SK-N-SH (cell line): Measurements from ENCODE around the gene AP2A2. TPM values are rescaled to one million over a fixed set of nuclear protein-coding genes. Genes with fewer than 3 reads are reported as not detected.

Experiments
- CTCF ChIA-PET: fragments of 300-600, 350-600 bp; formaldehyde crosslinking; extraction: SDS; loops from one replicate; lab custom pipeline; 2021; lab: Yijun Ruan, JAX
- POLR2A ChIA-PET: fragments of 350-600 bp; sonication (Branson Sonifier 250); formaldehyde crosslinking; extraction: SDS; loops from one replicate; lab custom pipeline; 2020; ENCODE audit warnings: antibody characterized with exemption, inconsistent platforms; lab: Yijun Ruan, JAX
- DNase-seq: peaks from one replicate; pipeline ENCODE4 v3.0.0; 2012
- H2AFZ ChIP-seq: fragments of 200-600 bp; sonication (generic); 2 replicates; pipeline ENCODE4 v1.8.1; 2016; ENCODE audit warnings: antibody characterized with exemption, mild to moderate bottlenecking, low read depth
- H3F3A ChIP-seq: fragments of 200-600 bp; sonication (generic); replicated peaks from 2 replicates; pipeline ENCODE3; 2016; ENCODE audit warnings: antibody characterized with exemption, mild to moderate bottlenecking; ENCODE audit not compliant: insufficient read depth
- H3K27ac ChIP-seq, 2 experiments: fragments of 200-500 bp in 1 of 2; fragments of 200-600 bp in 1 of 2; sonication (Bioruptor generic) in 1 of 2; sonication (generic), shearing (Covaris generic) in 1 of 2; 2 replicates each; pipeline versions ENCODE4 v1.5.1 to v1.6.1; 2014 to 2016; ENCODE audit warnings: low read depth in 2 of 2, inconsistent platforms in 1 of 2, low read length in 1 of 2, mild to moderate bottlenecking in 1 of 2, mixed read lengths in 1 of 2
- H3K27me3 ChIP-seq: fragments of 200-600 bp; sonication (generic), shearing (Covaris generic); 2 replicates; pipeline ENCODE4 v1.6.1; 2016; ENCODE audit warnings: mixed run types; ENCODE audit not compliant: insufficient read depth
- H3K36me3 ChIP-seq, 2 experiments: fragments of 200-500 bp in 1 of 2; fragments of 200-600 bp in 1 of 2; sonication (Bioruptor generic) in 1 of 2; sonication (generic) in 1 of 2; replicated peaks in 1 of 2; 2 replicates each; pipeline versions ENCODE3 to v1.5.1; 2014 to 2016; ENCODE audit warnings: low read length in 1 of 2, mild to moderate bottlenecking in 1 of 2; ENCODE audit not compliant: insufficient read depth in 2 of 2, control insufficient read depth in 1 of 2
- H3K4me1 ChIP-seq, 2 experiments: fragments of 200-500 bp in 1 of 2; fragments of 200-600 bp in 1 of 2; sonication (Bioruptor generic) in 1 of 2; sonication (generic), shearing (Covaris generic) in 1 of 2; 2 replicates each; pipeline versions ENCODE4 v1.5.1 to v1.6.1; 2014 to 2016; ENCODE audit warnings: low read depth in 1 of 2, low read length in 1 of 2, mixed run types in 1 of 2; ENCODE audit not compliant: insufficient read depth in 2 of 2, control insufficient read depth in 1 of 2
- H3K4me2 ChIP-seq: fragments of 200-600 bp; sonication (generic), shearing (Covaris generic); 2 replicates; pipeline ENCODE4 v1.6.1; 2017; ENCODE audit warnings: mixed run types
- H3K4me3 ChIP-seq, 2 experiments: fragments of 200-500 bp in 1 of 2; fragments of 200-600 bp in 1 of 2; sonication (Bioruptor generic) in 1 of 2; sonication (generic), shearing (Covaris generic) in 1 of 2; 2 replicates each; pipeline versions ENCODE4 v1.5.1 to v1.8.1; 2014 to 2016; ENCODE audit warnings: low read depth in 2 of 2, inconsistent platforms in 1 of 2, low read length in 1 of 2, mild to moderate bottlenecking in 1 of 2, mixed read lengths in 1 of 2, moderate library complexity in 1 of 2
- H3K79me2 ChIP-seq: fragments of 200-600 bp; sonication (generic); 2 replicates; pipeline ENCODE4 v1.8.1; 2017; ENCODE audit warnings: mild to moderate bottlenecking; ENCODE audit not compliant: insufficient read depth
- H3K9ac ChIP-seq: fragments of 200-600 bp; sonication (generic); 2 replicates; pipeline ENCODE4 v1.6.1; 2017; ENCODE audit warnings: mixed run types
- H3K9me2 ChIP-seq: fragments of 200-600 bp; sonication (generic); 2 replicates; pipeline ENCODE4 v1.6.1; 2017; ENCODE audit warnings: mixed run types
- H3K9me3 ChIP-seq: fragments of 200-600 bp; sonication (generic); 2 replicates; pipeline ENCODE4 v1.6.1; 2017; ENCODE audit warnings: mixed run types, mild to moderate bottlenecking, moderate library complexity
- H4K20me1 ChIP-seq: fragments of 200-600 bp; sonication (generic); 2 replicates; pipeline ENCODE4 v1.6.1; 2017; ENCODE audit warnings: mild to moderate bottlenecking, mixed run types; ENCODE audit not compliant: insufficient read depth
- CTCF ChIP-seq: fragments of 200-600 bp; sonication (generic); IDR thresholded peaks from 2 replicates; pipeline ENCODE4 v1.6.1; 2017; ENCODE audit warnings: antibody characterized with exemption, mild to moderate bottlenecking, moderate library complexity
- EP300 ChIP-seq, 2 experiments: IDR thresholded peaks; 2 replicates each; pipeline versions ENCODE4 v1.4.0 to v1.6.1; 2012; ENCODE audit warnings: borderline replicate concordance in 1 of 2, low read depth in 1 of 2, low read length in 1 of 2
- EZH2phosphoT487 ChIP-seq: fragments of 200-600 bp; sonication (generic); IDR thresholded peaks from 2 replicates; pipeline ENCODE4 v1.6.1; 2017; ENCODE audit warnings: low read depth, mixed run types, mild to moderate bottlenecking, antibody characterized with exemption, moderate library complexity, borderline replicate concordance
- GABPA ChIP-seq: IDR thresholded peaks from 2 replicates; pipeline ENCODE4 v1.4.0; 2012; ENCODE audit warnings: low read depth, mild to moderate bottlenecking
- GATA2 ChIP-seq: sonication (generic); formaldehyde crosslinking; IDR thresholded peaks from 2 replicates; pipeline ENCODE4 v1.5.0; 2020; ENCODE audit warnings: mild to moderate bottlenecking, missing genetic modification reagents
- JUND ChIP-seq: IDR thresholded peaks from 2 replicates; pipeline ENCODE4 v1.4.0; 2012
- MAX ChIP-seq: IDR thresholded peaks from 2 replicates; pipeline ENCODE4 v1.4.0; 2012; ENCODE audit warnings: low read depth
- MEF2A ChIP-seq: IDR thresholded peaks from 2 replicates; pipeline ENCODE4 v1.4.0; 2012; ENCODE audit warnings: low read depth, borderline replicate concordance
- NRF1 ChIP-seq: IDR thresholded peaks from 2 replicates; pipeline ENCODE4 v1.6.1; 2012; ENCODE audit warnings: low read depth, mild to moderate bottlenecking, low read length
- PBX3 ChIP-seq: IDR thresholded peaks from 2 replicates; pipeline ENCODE4; 2012
- RAD21 ChIP-seq: IDR thresholded peaks from 2 replicates; pipeline ENCODE4 v1.6.1; 2012; ENCODE audit warnings: mild to moderate bottlenecking, low read length
- RCOR1 ChIP-seq: fragments of 150-350 bp; IDR thresholded peaks from 2 replicates; pipeline ENCODE4 v1.6.1; 2017; ENCODE audit warnings: antibody characterized with exemption, low read length
- REST ChIP-seq: IDR thresholded peaks from 2 replicates; pipeline ENCODE4 v1.6.1; 2012; ENCODE audit warnings: mild to moderate bottlenecking, low read depth, low read length, moderate library complexity
- TAF1 ChIP-seq: IDR thresholded peaks from 2 replicates; pipeline ENCODE4 v1.6.1; 2012; ENCODE audit warnings: low read depth, mild to moderate bottlenecking, low read length, moderate library complexity, borderline replicate concordance
- USF1 ChIP-seq: IDR thresholded peaks from 2 replicates; pipeline ENCODE4 v1.4.0; 2012; ENCODE audit warnings: low read depth, borderline replicate concordance
- USF2 ChIP-seq: fragments of 150-350 bp; IDR thresholded peaks from 2 replicates; pipeline ENCODE4 v1.6.1; 2017; ENCODE audit warnings: antibody characterized with exemption, low read length, low read depth, borderline replicate concordance
- WGBS: methylation state at CpG from one replicate; pipeline ENCODE4 v1.1.6; 2017; ENCODE audit warnings: low lambda C conversion rate; 5-methylcytosine and 5-hydroxymethylcytosine counted together
- polyA plus RNA-seq, 3 experiments: library from polyadenylated mRNA; depleted of rRNA; stranded (reverse); fragments of >200 nt; gene quantifications; 2 replicates each; pipeline ENCODE4 v1.2.3, GENCODE V29; 2012

AP2A2 gene
- polyA plus RNA-seq, 1 of the 3 experiments (the other 2 are of a cell fraction): 42.7 TPM

GRCh38 chr11:1053121-1053901 lies 127.6 kb downstream of the AP2A2 start:
- no peaks in the 10 kb centered on the region for H4K20me1 ChIP-seq
- no peaks in the 10 kb centered on the region for H3K27me3 ChIP-seq
- H3K9me3 ChIP-seq: no peaks in the 10 kb centered on the region
- H2AFZ ChIP-seq: no peak overlapping the region
- POLR2A ChIA-PET: no interaction called here
- H3K4me1 ChIP-seq: peaks cover 0 to 22% of the 10 kb centered on the region in 2 experiments; a peak in 1 of 4 replicates
- peak; percentile 55 for DNase-seq
- no peak overlapping the region for H3K4me2 ChIP-seq
- H3K9ac ChIP-seq: no peak overlapping the region
- CTCF ChIA-PET: interaction anchor here (0.7 to 3.4 kb wide), 6 partner anchors 22 to 1395 kb away, joined by 3 to 28 read pairs (median 4); partner anchors contain the start of gene MUC2
- no peaks in the 10 kb centered on the region for H3K79me2 ChIP-seq
- TF ChIP-seq CTCF (no peak), NRF1 (no peak), PBX3 (no peak), USF1 (no peak), MEF2A (no peak), EZH2phosphoT487 (no peak), GATA2 (CRISPR knock-in tag) (no peak), EP300 (IDR thresholded peaks at IDR 0.05; ENCODE audit: borderline replicate concordance in 1 of 2, low read depth in 1 of 2, low read length in 1 of 2) (no peak), TAF1 (no peak), RCOR1 (no peak), USF2 (no peak), REST (no peak), MAX (no peak), RAD21 (no peak), GABPA (no peak), JUND (no peak)
- H3K27ac ChIP-seq: peak overlapping the region in 1 of 2 experiments; percentile 20; a peak in 1 of 4 replicates
- no peak overlapping the region for H3K4me3 ChIP-seq
- no peaks in the 10 kb centered on the region for H3K36me3 ChIP-seq
- no peaks in the 10 kb centered on the region for H3K9me2 ChIP-seq
- no peaks in the 10 kb centered on the region for H3F3A ChIP-seq
- WGBS: 60% methylated on average over 11 of the region's 25 CpGs
